ENCODE data around the gene ACAP2.

Gene ACAP2

DNA sequence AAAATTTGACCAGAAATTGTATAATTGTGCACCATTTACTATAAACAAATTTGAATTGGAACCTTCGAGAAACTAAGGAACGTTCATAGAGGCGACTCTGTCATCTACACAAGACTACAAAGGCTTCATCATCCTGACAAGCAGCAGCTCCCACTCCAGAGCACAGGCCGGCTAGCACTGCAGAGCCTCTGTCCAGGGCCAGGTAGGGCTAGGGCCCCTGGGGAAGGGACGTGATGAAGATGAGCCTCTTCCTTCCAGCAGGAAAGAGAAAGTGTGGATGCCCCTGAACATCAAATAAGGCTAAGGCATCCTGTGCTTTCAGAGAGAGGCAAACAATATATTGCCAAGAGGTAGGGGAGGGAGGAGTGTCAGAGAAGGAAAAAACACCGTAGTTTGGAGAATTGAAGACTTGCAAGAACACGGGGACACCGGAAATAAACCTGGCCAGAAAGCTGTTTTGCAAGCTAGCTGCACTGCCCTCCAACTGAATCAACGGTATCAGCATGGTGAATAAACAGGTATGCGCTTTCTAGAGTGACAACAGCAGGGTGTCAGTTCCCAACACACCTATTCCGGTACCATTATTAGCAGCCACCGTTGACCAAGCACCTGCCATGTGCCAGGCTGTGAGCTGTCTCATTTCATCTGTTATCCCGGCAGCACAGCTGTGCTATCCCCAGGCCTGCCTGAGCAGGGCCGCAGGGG is 184.2 kb downstream of the ACAP2 start:
- no peak for DNase-seq (ENCODE audit: low spot score)

GRCh38 chr3:195257454-195258448 is 185.1 kb downstream of the ACAP2 start:
- DNase-seq (ENCODE audit: low spot score), result no peak

DNA sequence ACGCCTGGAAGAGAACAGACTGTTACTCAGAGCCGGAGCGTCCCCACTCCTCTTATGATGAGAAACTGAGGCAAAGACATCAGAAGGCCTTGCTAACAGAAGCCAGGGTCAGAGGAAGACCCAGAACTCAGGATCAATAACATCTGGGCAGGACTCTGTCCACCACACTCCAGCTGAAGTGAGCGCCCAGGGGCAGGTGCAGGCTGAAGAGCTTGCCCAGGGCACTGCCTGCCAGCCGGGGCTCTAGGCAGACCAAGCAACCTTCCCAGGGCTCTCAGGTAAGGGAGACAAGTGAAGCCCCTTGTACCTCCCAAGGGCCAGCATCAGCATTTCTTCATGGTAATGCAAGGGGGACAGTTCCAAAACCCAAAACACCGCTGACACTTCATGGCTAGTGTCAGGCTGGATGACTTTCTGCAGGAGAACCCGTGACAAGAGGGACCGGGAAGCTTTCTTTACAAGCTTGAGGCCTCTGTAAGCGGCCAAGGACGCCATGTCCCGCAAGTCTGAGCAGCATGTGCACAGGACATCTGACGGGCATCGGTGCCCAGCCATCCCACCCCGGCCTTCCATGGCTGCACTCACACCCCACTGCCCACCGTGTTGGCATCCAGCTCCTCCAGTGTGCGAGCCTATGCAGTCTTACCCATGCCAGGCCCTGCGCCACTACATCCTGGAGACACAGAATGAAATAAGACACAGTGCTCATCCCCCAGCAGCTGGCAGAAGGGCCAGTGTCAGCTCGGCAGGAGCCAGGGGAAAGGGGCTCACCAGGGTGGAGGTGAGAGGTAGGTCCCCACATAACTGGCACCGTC is 186.0 kb downstream of the ACAP2 start:
- no peak for DNase-seq (ENCODE audit: low spot score)

GRCh38 chr3:195255571-195256501 is 187.0 kb downstream of the ACAP2 start:
- DNase-seq (ENCODE audit: low spot score), result no peak

DNA sequence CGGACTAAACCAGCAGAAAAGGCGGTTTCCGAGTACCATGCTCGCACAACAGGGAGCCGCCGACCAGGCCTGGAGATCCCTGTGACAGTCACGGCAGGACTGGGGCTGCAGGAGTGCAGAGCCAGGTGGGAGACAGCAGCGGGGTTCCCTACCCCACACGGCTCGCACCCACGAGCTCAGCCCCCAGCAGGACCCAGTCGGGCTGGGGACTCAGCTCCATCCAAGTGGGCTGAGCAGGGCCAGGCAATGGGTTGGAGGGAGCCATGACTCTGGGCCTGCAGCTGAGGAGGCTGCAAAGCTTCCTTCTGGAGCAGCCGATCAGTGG is 187.7 kb downstream of the ACAP2 start:
- DNase-seq (ENCODE audit: low spot score), result no peak

DNA sequence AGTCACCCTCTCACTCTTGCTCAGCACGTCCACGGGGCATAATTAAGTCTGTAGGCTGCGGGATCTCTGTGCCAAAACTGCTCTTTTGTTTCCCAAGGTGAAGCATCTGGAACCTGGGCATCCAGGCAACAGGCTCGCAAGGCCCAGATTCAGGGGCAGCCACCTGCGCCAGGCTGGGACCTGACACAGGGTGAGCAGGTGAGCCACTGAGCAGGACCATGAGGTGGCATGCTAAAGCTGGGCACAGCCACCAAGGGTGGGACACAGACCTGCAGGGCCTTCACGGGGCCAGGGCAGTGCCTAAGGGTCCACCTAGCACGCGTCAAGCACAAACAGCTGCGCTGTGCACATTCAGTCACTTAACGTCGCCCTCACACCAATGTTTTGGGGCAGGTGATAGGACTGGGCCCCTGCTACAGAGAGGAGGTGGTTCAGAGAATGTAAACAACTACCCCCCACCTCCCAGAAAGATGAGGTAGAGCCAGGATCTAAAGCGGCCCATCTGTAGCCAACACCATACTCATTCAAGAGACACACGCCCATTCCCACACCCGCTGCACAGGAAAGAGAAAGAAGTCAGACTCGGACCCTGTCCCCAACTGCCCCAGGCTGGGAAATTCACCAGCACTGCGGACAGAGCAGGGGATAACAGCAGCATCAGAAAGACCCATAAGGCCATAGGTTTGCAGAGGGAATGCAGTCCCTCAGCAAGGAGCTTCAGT is 188.2 kb downstream of the ACAP2 start:
- DNase-seq (ENCODE audit: low spot score), result no peak

DNA sequence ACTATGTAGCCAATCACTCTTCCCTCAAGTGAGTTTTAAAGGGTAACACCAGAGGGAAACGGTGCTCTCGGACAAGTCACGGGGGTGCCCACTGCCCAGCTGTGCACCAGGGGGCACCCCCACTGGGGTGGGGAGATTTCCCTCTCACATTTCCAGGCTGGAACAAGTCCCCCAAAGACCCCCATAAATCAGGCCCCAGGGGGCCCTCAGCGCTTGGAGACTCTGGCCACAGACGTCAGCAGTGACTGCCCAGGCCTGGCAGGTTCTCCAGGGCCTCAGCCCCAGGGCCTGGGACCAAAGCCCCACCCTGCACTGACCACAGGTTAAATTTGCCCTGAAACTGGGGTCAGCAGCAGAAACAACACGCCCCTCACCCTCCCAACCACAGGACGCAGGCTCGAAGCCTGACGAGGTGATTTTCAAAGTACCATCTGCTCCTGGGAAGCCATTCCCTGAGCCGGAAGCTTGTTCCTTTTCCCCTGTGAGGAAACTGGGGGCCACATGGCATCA is 188.8 kb downstream of the ACAP2 start:
- DNase-seq (ENCODE audit: low spot score), result no peak

- DNase-seq (ENCODE audit: low spot score), result no peak
Observed at GRCh38 chr3:195251336-195252065, 191.3 kb downstream of the ACAP2 start.

- DNase-seq (ENCODE audit: low spot score), result no peak
Observed at GRCh38 chr3:195250473-195251251, 192.2 kb downstream of the ACAP2 start.

- no peak for DNase-seq (ENCODE audit: low spot score)
Observed at GRCh38 chr3:195249858-195250464, 192.9 kb downstream of the ACAP2 start.

DNA sequence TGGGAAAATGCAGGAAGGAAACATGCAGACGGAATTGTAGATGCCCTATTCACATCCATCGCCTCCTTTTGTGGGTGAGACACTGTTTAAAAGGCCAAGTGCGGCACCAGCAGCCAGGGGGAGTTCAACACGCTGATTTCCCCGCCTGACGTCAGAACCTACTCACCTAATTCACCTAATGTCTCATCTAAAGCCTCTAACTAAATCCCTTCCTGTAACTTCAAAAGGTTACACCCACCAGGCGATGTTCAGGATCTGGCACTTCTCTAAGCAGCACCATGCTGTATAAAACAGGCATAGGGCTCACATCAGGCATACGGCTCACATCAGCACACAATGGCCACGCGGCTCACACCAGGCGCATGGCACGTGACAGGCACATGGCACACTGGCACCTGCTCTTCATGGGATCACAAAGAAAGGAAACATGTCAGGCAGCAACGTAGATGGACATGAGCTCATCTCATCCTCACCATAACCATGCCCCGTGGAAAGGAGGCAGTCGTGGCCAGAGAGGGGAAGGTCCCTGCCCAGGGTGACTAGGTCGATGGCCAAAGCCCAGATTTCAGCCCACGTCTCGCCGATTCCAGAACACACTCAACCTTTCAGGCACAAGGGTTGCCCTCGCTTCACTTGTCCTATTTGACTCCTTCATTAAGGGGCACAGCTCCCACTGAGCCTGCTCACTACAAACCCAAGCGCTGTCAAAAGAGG is 193.6 kb downstream of the ACAP2 start:
- no peak for DNase-seq (ENCODE audit: low spot score)

- no peak for DNase-seq (ENCODE audit: low spot score)
Observed at GRCh38 chr3:195248281-195248680, 194.5 kb downstream of the ACAP2 start.

GRCh38 chr3:195247863-195248189 is 195.0 kb downstream of the ACAP2 start:
- DNase-seq (ENCODE audit: low spot score), result no peak

GRCh38 chr3:195247086-195247862 is 195.5 kb downstream of the ACAP2 start:
- DNase-seq (ENCODE audit: low spot score), result no peak

- DNase-seq (ENCODE audit: low spot score), result no peak
Observed at GRCh38 chr3:195246581-195246995, 196.2 kb downstream of the ACAP2 start.

GRCh38 chr3:195245531-195245951 is 197.3 kb downstream of the ACAP2 start:
- DNase-seq (ENCODE audit: low spot score), result no peak
